Epithelial cell of proximal tubule (primary cell): Measurements from ENCODE around the gene DOCK8. TPM values are rescaled to one million over a fixed set of nuclear protein-coding genes. Genes with fewer than 3 reads are reported as not detected.
A peak's percentile ranks its signal among the peaks of the same experiment; 100 is the strongest.

ENCODE experiments used
- DNase-seq: peaks from one replicate; pipeline ENCODE4 v3.0.0-alpha.2; 2011; ENCODE audit warnings: low read depth
- H3K4me3 ChIP-seq: 2 replicates; pipeline ENCODE4 v1.5.1; 2011; ENCODE audit warnings: low read depth, mild to moderate bottlenecking, low read length
- total RNA-seq: library from RNA; depleted of rRNA; stranded (reverse); fragments of >200 nt; gene quantifications from 2 replicates; pipeline ENCODE4 v1.2.3, GENCODE V29; 2015
- TF ChIP-seq, protein P1 (sequence below): conservative IDR thresholded peaks from 2 replicates; pipeline ENCODE4 v1.5.1; 2012; ENCODE audit warnings: low read depth, mild to moderate bottlenecking, low read length

Gene DOCK8
- total RNA-seq, 1 donor from 2014 or later: 0.92 TPM

DNA sequence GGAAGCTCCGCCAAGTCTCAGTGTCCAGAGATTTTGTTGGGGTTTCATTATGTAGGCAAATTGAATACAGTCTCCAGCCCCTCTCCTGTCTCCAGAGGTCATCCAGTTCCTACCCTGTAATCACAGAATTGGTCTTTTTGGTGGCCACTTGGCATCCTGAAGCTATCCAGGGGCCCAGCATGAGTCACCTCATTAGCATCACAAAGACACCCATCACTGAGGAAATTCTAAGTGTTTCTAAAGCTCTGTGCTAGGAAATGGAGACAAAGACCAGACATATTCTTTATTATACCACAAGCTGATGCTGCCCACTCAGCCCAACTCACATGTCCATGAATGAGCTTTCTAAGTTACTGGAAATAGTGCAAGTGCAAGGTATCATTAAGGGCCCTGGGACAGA lies 229.9 kb downstream of the DOCK8 start:
- TF ChIP-seq, protein P1, sequence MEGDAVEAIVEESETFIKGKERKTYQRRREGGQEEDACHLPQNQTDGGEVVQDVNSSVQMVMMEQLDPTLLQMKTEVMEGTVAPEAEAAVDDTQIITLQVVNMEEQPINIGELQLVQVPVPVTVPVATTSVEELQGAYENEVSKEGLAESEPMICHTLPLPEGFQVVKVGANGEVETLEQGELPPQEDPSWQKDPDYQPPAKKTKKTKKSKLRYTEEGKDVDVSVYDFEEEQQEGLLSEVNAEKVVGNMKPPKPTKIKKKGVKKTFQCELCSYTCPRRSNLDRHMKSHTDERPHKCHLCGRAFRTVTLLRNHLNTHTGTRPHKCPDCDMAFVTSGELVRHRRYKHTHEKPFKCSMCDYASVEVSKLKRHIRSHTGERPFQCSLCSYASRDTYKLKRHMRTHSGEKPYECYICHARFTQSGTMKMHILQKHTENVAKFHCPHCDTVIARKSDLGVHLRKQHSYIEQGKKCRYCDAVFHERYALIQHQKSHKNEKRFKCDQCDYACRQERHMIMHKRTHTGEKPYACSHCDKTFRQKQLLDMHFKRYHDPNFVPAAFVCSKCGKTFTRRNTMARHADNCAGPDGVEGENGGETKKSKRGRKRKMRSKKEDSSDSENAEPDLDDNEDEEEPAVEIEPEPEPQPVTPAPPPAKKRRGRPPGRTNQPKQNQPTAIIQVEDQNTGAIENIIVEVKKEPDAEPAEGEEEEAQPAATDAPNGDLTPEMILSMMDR: no peak
- no peak overlapping the region for H3K4me3 ChIP-seq
- no peak for DNase-seq

DNA sequence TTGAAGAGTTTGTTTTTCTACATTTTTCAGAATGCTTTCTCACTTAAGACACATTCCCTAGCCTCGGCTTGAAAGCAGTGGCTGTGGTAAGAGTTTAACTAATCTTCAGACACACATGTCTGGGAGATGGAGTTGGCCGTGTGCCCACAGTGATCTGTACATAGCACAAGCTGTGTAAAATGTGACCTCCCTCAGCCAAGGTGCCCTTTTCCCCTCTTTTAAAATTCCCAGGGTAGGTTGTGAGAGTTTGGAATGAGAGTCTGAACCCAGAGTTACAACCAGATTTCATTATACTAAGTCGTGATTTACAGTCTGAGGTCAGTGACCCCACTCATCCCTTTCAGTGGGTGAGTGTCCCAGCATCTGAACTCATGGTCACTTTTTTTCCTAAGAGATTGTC lies 230.4 kb downstream of the DOCK8 start:
- no peak overlapping the region for H3K4me3 ChIP-seq
- peak; percentile 39 for DNase-seq
- TF ChIP-seq, protein P1: no peak

DNA sequence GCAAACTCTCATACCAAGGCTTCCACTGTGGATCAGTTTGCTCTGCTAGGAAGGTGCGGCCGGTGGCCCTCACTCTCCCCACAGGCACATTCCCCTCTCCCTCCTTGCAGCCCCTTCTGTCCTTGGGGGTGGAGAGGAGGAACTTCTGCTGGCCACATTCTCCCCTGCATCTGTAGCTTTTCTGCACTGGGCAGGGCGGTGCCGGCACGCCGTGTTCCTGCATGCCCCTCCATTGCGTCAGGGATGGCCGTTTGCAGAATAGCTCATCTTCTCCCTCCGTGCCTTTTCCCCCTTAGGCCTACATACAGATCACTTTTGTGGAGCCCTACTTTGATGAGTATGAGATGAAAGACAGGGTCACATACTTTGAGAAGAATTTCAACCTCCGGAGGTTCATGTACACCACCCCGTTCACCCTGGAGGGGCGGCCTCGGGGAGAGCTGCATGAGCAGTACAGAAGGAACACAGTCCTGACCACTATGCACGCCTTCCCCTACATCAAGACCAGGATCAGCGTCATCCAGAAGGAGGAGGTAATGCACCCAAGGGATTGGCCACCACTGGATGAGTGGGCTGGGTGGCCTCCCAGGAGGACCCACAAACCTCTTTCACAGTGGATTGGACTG lies 231.5 kb downstream of the DOCK8 start:
- no peak for DNase-seq
- TF ChIP-seq, protein P1: no peak
- no peak overlapping the region for H3K4me3 ChIP-seq

DNA sequence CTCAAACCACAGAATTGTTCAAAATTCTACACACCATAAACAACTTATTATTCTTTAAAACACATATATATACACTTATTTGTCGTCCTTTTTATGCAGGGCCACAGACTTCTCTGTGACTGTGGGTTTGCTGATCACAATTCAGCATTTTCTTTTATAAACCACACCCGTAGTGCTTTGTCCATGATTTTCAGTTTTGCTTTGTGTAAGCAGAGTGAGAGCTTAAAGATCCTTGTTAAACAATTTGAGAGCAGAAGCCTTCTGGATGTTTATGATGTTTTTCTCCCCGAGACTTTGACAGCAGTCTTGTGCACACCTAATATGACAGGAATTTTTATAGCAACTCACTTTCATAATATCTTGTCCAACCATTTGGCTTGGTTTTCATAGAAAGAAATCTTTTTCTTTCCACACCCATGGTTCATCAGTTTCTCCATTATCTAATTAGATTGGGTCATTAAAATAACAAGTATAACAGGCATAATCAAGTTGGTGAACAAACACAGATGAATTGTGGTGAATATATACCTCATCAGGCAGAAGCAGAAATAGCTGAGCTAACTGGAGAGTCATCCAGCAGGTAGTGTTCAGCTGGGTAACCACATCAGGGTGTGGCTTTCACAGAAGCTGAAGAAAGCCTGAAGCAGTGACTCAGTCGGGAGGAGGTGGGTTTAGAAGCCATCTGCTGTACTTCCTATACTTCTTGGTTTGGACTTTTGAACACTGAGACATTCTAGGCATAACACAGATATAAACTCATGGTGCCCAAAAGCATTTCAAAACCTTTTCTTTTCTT lies 232.8 kb downstream of the DOCK8 start:
- peak; percentile 77 for DNase-seq
- no peak overlapping the region for H3K4me3 ChIP-seq
- TF ChIP-seq, protein P1: no peak

DNA sequence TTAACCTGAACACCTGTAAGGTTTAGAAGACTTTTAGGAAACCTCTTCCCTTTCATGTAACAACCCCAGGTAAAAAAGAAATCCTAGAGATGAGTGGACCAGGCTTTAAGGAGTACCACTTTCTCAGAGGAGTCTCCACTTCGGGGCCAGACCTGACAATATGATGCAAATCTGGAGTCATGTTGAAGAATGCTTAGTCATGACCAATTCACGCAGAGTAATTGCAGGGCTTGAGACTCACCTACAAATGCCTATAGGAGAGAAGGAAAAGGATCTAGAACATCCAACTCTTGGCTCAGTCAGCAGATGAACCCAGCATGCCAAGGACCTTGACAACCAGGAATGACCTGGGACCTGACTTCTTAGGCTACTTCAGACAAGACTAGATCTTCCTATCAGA lies 235.4 kb downstream of the DOCK8 start:
- no peak for DNase-seq
- TF ChIP-seq, protein P1: no peak
- H3K4me3 ChIP-seq: no peak overlapping the region

DNA sequence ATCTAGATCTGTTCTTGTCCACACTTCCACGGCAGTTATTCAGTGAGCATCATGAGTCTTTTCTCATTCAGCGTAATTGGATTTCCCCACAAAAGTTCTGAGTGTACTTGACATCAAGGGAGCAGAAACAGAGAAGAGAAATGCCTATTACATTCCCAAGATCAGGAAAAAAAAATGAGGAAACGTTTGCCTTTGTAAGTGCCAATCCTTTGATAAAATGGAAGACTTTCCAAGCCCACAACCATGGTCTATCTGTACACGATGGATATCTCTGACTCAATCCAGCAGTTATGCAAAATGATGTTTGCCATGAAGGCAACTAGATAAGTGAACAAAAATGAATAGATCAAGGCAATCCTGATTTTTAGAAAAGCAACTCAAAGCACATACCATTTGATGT lies 235.9 kb downstream of the DOCK8 start:
- DNase-seq: no peak

More for the DNA sequence above, 235.9 kb downstream of the DOCK8 start:
- no peak overlapping the region for H3K4me3 ChIP-seq
- TF ChIP-seq, protein P1: no peak
